Right atrium auricular region (tissue), 2 donors: Measurements from ENCODE around the gene NET1. TPM values are rescaled to one million over a fixed set of nuclear protein-coding genes. Genes with fewer than 3 reads are reported as not detected.

Experiments used
- DNase-seq: peaks from one replicate; pipeline ENCODE4 v3.0.0-alpha.2; 2019; ENCODE audit warnings: low spot score
- H3K27ac ChIP-seq, 2 donors: fragments of 200-600 bp; sonication (generic); 1 replicate in 1 of 2; 2 replicates in 1 of 2; pipeline ENCODE4 v1.5.1; 2016 to 2019
- H3K27me3 ChIP-seq, 2 donors: fragments of 200-600 bp; sonication (generic); one replicate each; pipeline versions ENCODE4 v1.5.1 to v1.6.0; 2017 to 2019
- H3K36me3 ChIP-seq: fragments of 200-600 bp; sonication (generic); one replicate; pipeline ENCODE4 v1.5.1; 2016
- H3K4me1 ChIP-seq, 2 donors: fragments of 200-600 bp; sonication (generic); one replicate each; pipeline versions ENCODE4 v1.5.1 to v1.6.0; 2017 to 2019
- H3K4me3 ChIP-seq, 2 donors: fragments of 200-600 bp; sonication (generic); 1 replicate in 1 of 2; 2 replicates in 1 of 2; pipeline ENCODE4 v1.5.1; 2017 to 2019; ENCODE audit warnings: mild to moderate bottlenecking in 1 of 2, moderate library complexity in 1 of 2
- H3K9me3 ChIP-seq, 2 donors: fragments of 200-600 bp; sonication (generic); one replicate each; pipeline ENCODE4 v1.5.1; 2019
- total RNA-seq, 2 donors: library from RNA; depleted of rRNA; stranded (reverse); fragments of >200 nt; gene quantifications; one replicate each; pipeline ENCODE4 v1.1.0, GENCODE V29; 2016
- TF ChIP-seq, protein P1 (sequence below), 2 donors: fragments of 200-600 bp; sonication (generic); IDR thresholded peaks; one replicate each; pipeline ENCODE4 v1.5.1; 2019; ENCODE audit warnings: antibody characterized with exemption in 2 of 2

Gene NET1
- total RNA-seq, 2 donors from 2014 or later, result 12.8 to 19.8 TPM

DNA sequence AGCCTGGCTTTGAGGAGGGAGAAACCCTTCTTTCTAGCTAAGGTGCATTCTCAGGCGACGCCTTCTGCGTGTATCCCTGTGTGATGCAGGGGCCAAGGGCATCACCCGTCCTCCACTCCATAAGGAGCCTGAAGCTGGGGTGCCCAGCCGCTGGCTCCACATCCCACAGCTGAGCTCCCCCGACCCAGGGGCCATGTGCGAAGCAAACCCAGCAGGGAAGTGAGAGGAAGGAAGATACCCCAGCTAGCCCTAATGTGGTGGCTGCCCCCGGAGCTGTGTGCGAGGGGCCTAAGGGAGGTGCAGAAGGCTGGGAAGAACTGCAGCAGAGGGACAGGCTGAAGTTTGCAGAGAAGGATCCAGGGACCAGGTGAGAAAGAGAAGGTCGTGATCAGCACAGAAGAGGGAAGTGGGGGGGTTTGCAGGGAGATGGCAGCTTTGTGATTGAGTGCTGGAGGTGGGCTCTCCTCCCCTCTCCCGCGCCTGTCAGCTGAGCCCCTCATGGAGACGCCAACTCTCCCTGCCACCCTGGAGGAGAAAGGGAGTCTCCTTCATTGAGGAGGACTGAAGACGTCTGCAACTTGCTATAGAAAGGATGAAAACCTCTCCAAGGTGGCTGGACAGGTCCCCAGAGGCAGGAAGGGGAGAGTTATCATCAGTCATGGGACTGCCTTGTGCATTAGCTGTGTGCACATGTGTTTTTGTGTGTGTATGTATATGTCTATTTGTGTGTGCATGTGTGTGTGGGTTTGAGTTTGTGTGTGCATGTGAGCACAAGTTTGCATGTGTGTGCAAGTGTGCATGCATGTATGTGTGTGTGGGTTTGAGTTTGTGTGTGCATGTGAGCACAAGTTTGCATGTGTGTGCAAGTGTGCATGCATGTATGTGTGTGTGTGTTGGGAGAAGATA is 90.5 kb downstream of the NET1 start:
- Histone ChIP-seq H3K4me3 (no peak overlapping the region), H3K27ac (no peak overlapping the region), H3K36me3 (no peaks in the 10 kb centered on the region), H3K4me1 (no peaks in the 10 kb centered on the region), H3K9me3 (no peaks in the 10 kb centered on the region), H3K27me3 (no peaks in the 10 kb centered on the region)
- TF ChIP-seq, protein P1, sequence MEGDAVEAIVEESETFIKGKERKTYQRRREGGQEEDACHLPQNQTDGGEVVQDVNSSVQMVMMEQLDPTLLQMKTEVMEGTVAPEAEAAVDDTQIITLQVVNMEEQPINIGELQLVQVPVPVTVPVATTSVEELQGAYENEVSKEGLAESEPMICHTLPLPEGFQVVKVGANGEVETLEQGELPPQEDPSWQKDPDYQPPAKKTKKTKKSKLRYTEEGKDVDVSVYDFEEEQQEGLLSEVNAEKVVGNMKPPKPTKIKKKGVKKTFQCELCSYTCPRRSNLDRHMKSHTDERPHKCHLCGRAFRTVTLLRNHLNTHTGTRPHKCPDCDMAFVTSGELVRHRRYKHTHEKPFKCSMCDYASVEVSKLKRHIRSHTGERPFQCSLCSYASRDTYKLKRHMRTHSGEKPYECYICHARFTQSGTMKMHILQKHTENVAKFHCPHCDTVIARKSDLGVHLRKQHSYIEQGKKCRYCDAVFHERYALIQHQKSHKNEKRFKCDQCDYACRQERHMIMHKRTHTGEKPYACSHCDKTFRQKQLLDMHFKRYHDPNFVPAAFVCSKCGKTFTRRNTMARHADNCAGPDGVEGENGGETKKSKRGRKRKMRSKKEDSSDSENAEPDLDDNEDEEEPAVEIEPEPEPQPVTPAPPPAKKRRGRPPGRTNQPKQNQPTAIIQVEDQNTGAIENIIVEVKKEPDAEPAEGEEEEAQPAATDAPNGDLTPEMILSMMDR (IDR thresholded peaks at IDR 0.05), result no peak
- no peak for DNase-seq

DNA sequence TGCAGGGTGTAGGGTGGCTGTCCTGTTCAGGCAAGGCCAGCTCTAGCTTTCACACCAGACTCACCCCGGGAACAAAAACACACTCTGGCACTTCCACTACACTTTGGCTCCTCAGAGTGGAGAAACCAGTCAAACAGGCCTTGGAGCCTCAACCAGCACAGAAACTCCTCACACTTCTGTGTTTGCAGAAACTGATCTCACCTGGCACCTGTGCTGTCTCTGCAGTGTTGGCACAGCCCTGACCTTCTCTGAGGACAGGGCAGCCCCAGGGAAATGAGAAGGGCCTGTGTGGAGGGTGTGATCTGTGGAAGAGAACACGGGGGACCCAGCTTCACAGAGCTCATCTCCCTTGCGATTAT is 91.1 kb downstream of the NET1 start:
- H3K4me1 ChIP-seq, result no peaks in the 10 kb centered on the region
- no peak overlapping the region for H3K27ac ChIP-seq
- no peaks in the 10 kb centered on the region for H3K36me3 ChIP-seq
- no peak for DNase-seq
- no peaks in the 10 kb centered on the region for H3K27me3 ChIP-seq
- no peaks in the 10 kb centered on the region for H3K9me3 ChIP-seq
- H3K4me3 ChIP-seq, result no peak overlapping the region
- TF ChIP-seq, protein P1 (IDR thresholded peaks at IDR 0.05), result no peak

DNA sequence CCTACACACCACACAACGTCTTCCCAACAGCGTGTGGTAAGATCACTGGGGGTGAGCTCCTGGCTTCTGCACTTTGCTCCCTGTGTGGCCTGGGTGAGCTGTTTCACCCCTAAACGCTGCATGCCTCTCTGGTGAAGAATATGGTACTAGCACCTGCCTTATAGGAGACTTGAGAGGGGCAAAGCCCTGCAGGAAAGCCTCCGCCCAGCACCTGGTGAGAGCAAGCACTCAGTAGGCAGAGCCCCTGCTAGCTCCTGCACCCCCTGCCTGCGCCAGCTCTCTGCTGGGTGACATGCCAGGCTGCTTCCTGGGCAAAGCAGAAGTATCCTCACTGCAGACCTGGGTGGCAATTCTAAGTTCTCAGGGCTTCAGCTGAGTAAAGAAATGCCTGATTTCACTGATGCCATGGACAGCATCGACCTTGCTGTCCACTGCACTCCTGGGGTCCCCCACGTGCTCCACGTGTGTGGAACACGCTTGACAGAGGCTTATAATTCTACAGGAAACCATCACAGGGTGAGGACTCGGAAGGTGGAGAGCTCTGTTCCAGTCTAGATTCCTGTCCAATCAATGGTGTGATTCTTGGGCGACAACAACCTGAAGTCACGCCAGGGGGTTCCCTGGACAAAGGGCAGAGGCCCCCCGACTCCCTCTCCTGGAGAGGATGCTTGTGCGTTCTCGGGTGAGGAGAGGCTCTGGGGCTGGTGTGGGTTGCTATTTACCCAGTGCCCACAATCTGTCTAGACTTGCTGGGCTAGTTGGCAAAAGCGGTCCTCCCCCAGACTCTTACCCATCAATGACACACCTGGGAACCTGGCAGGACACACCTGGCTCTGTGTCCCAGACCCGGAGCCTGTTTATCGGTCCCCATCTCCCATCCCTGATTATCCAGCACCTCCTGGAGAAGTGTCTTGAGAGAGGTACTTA is 92.1 kb downstream of the NET1 start:
- no peak overlapping the region for H3K27ac ChIP-seq
- DNase-seq, result no peak
- H3K9me3 ChIP-seq, result no peaks in the 10 kb centered on the region
- H3K36me3 ChIP-seq, result no peaks in the 10 kb centered on the region
- no peaks in the 10 kb centered on the region for H3K27me3 ChIP-seq
- TF ChIP-seq, protein P1 (IDR thresholded peaks at IDR 0.05), result no peak
- no peak overlapping the region for H3K4me3 ChIP-seq
- H3K4me1 ChIP-seq, result no peaks in the 10 kb centered on the region

DNA sequence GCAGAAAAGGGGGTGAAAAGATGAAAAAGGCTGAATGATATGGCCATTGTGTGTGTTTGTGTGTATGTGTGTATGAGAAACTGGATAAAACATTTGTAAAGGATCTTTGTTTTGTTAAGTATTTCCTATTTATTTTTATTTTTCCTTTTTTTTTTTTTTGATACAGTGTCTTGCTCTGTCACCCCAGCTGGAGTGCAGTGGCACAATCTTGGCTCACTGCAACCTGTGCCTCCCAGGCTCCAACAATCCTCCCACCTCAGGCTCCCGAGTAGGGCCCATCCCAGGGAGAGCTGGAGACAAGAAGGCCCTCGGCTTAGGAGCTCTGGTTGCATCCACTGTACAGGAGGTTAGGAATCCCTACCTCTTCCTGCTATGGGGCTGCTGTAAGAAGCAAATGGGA is 93.9 kb downstream of the NET1 start:
- Histone ChIP-seq H3K9me3 (no peaks in the 10 kb centered on the region), H3K4me1 (no peaks in the 10 kb centered on the region), H3K36me3 (no peaks in the 10 kb centered on the region), H3K27ac (no peak overlapping the region), H3K4me3 (no peak overlapping the region), H3K27me3 (no peaks in the 10 kb centered on the region)
- TF ChIP-seq, protein P1 (IDR thresholded peaks at IDR 0.05), result no peak
- DNase-seq, result no peak

DNA sequence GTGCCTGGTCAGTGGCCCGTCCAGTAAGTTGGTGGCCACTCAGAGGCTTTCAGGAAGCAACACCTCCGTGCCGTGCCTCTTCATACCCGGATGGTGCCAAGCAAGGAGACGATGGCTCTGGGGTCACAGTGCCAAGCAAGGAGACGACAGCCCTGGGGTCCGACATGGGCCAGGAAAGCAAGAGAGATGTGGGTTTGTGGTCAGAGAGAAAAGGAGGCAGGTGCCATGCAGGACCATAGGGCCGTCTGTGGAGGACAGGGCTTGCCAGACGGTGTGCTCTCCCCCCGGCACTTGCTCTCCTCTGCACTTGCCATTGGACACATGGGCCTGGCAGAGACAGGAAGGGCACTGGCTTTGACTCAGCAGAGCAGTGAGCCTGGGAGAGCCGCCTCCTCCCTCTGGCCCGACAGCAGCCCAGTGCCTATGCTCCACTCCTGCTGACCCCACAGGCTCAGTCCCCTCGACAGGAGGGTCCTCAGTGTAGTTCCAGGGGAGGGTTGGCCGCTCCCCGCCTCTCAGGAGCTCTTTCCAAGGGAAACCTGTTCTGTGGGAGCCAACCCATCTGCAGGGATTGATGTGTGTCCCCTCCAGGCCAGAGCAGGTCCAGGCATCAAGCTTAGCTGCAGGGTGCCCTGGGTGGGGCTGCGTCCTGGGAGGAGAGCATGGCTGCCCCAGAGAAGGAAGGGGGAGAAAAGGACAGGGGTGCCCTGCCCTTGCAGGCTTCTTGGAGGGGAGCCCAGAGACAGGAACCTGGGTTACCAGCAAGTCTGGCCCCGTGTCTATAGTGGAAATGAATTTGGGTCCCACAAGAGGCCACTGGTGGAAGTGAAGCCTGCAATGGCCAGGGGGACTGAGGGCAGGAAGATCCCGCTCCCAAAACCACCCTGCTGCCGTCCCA is 94.6 kb downstream of the NET1 start:
- no peaks in the 10 kb centered on the region for H3K4me1 ChIP-seq
- DNase-seq, result no peak
- H3K4me3 ChIP-seq, result no peak overlapping the region
- H3K36me3 ChIP-seq, result no peaks in the 10 kb centered on the region
- no peaks in the 10 kb centered on the region for H3K9me3 ChIP-seq
- TF ChIP-seq, protein P1 (IDR thresholded peaks at IDR 0.05), result no peak
- H3K27me3 ChIP-seq, result no peaks in the 10 kb centered on the region
- no peak overlapping the region for H3K27ac ChIP-seq
